ENCODE results near the gene BHMT2. TPM values are rescaled to one million over a fixed set of nuclear protein-coding genes. Genes with fewer than 3 reads are reported as not detected.

BHMT2 gene, protein sequence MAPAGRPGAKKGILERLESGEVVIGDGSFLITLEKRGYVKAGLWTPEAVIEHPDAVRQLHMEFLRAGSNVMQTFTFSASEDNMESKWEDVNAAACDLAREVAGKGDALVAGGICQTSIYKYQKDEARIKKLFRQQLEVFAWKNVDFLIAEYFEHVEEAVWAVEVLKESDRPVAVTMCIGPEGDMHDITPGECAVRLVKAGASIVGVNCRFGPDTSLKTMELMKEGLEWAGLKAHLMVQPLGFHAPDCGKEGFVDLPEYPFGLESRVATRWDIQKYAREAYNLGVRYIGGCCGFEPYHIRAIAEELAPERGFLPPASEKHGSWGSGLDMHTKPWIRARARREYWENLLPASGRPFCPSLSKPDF
- 0.05 TPM for total RNA-seq
- polyA plus RNA-seq, result 1.0 TPM
- long read RNA-seq, donor 1, result 0 reads
- long read RNA-seq, donor 2, result 0 reads
- long read RNA-seq, donor 3, result 0 reads
- long read RNA-seq, donor 4, result 0 reads
- long read RNA-seq, donor 5, partial matches to known transcripts, result 5 of 7 reads
- long read RNA-seq, donor 5, other reads (novel, unspliced or antisense), result 0 of 7 reads
- long read RNA-seq, donor 6, result 0 reads
- long read RNA-seq, donor 7, result 0 reads
- long read RNA-seq, donor 8, result 0 reads
- long read RNA-seq, donor 9, result 0 reads
- long read RNA-seq, donor 10, result 0 reads

DNA sequence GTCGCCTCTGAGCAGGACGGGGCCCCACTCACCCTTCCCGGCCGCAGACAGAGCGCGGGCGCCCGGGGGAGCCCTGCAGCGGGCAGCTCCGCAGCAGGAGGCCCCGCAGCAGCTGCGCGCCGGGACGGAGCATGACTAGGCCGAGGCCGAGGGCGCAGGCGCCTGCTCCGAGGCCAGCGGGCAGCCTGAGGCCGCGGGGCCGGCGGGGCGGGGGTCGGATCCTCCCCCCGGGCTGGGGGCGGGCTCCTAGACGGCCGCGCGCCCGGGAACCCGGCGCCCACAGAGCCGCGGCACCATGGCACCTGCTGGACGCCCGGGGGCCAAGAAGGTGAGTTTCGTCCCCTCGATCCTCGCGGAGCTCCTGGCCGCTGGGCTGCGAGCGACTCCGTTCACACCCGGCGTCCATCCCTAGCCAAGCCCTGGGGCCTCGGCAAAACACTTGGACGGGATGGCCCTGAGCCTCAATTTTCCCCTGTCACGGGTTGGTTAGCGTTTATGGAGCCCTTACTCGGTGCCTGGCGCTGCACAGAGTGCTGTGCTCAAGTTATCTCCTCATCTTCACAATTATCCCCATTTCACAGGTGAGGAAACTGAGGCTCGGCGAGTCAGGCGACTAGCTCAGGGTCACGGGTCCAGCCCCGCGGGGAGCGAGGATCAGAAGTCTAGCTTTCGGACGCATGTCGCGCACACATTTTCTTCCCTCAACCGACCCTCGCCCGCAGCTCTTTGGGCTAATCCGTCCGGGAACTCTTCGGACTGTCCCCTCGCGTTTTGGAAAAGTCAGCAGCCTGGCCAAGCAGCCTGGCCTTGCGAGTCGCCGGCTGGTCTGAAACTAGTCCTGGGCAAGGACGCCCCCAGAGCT is at the start of gene BHMT2, which contains the start of gene DMGDH:
BHMT2 (plus strand) TSS at position 280 of the 862 bp plus-strand sequence; CDS start at position 296, 16 bp downstream.
DMGDH (minus strand) TSS at position 187 of the 862 bp plus-strand sequence; CDS start at position 133, 54 bp downstream.
- no peaks in the 10 kb centered on the region for H3K4me1 ChIP-seq (ENCODE audit: control insufficient read depth in 2 of 2, insufficient read depth in 2 of 2, low read length in 2 of 2)
- H3K36me3 ChIP-seq (ENCODE audit: control insufficient read depth in 2 of 2, insufficient read depth in 2 of 2, low read length in 1 of 2), result no peaks in the 10 kb centered on the region
- H3K27ac ChIP-seq (ENCODE audit: low read depth in 1 of 2, low read length in 1 of 2), result no peak within 1 kb of the TSS
- peaks cover 13 to 18% of the 10 kb centered on the region in 2 donors for H3K27me3 ChIP-seq (ENCODE audit: control insufficient read depth in 2 of 2, insufficient read depth in 1 of 2, low read length in 1 of 2)
- 37% methylated on average over 79 of the region's 79 CpGs for WGBS
- DNase-seq (ENCODE audit: low read depth in 6 of 9, low spot score in 9 of 9), result no peak
- H3K4me3 ChIP-seq (ENCODE audit: low read length in 2 of 2), result peak within 1 kb of the TSS in 1 of 2 donors; percentile 17
- H3K9me3 ChIP-seq (ENCODE audit: control insufficient read depth in 2 of 2, insufficient read depth in 1 of 2, low read length in 1 of 2), result no peaks in the 10 kb centered on the region

DNA sequence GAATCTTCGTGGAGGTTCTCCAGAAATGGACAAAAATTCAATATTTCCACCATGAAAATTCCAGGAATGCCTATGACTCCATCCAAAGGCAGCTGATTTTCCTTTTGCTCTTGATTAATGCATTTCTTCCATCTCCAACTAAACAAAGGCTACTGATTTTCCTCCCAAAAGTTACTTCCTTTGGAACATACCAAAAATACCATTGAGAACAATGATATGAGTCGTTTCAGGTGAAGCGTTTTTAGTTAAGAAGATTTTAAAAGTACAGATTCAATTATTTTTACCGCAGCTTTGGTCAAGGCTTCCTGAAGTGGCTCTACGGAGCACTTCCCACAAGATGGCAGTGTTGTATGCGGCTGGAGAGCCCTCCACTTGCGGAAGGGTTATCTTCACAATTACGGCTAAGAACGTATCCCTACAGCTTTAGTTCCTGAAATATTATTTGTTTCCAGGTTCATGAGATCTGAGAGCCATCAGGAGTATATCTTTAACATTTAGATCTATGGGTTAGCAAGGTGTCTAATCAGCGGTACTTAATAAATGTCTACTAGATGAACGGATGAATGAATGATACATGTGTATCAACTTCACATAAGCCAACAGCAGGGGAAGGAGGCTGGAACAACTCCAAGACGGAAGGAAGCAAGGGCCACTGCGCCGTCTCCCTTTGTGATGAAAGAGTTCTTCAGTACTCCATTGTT is 48.6 kb upstream of the BHMT2 start:
- Histone ChIP-seq H3K4me3 (ENCODE audit: low read length in 2 of 2) (no peak overlapping the region), H3K27ac (ENCODE audit: low read depth in 1 of 2, low read length in 1 of 2) (no peak overlapping the region), H3K4me1 (ENCODE audit: control insufficient read depth in 2 of 2, insufficient read depth in 2 of 2, low read length in 2 of 2) (peaks cover 0 to 3% of the 10 kb centered on the region in 2 donors), H3K36me3 (ENCODE audit: control insufficient read depth in 2 of 2, insufficient read depth in 2 of 2, low read length in 1 of 2) (no peaks in the 10 kb centered on the region), H3K9me3 (ENCODE audit: control insufficient read depth in 2 of 2, insufficient read depth in 1 of 2, low read length in 1 of 2) (no peaks in the 10 kb centered on the region), H3K27me3 (ENCODE audit: control insufficient read depth in 2 of 2, insufficient read depth in 1 of 2, low read length in 1 of 2) (peaks cover 0 to 4% of the 10 kb centered on the region in 2 donors)
- peak; percentile 11 to 61 (median 26) for DNase-seq (ENCODE audit: low read depth in 6 of 9, low spot score in 9 of 9)
- 24% methylated on average over 14 of the region's 14 CpGs for WGBS

DNA sequence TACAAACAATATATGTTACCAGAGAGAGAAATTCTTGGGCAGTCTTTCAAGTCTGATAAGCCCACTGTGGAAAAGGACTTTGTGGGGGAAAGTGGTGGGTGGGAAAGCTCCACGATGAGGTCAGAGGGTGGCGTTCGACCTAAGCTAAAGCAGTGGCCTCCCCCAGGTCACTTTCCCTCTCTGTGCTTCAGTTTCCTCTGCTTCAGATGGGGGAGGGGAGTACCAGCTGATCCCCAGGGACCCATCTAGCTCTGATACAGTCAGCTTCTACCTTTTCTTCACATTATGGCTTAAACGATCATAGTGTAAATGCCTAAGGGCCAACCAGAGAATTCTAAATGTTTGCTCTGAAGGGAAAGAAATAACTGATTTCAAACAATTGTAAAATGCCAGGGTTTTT is 47.8 kb upstream of the BHMT2 start:
- no peak for DNase-seq (ENCODE audit: low read depth in 6 of 9, low spot score in 9 of 9)
- Histone ChIP-seq H3K27me3 (ENCODE audit: control insufficient read depth in 2 of 2, insufficient read depth in 1 of 2, low read length in 1 of 2) (peaks cover 0 to 4% of the 10 kb centered on the region in 2 donors), H3K9me3 (ENCODE audit: control insufficient read depth in 2 of 2, insufficient read depth in 1 of 2, low read length in 1 of 2) (no peaks in the 10 kb centered on the region), H3K27ac (ENCODE audit: low read depth in 1 of 2, low read length in 1 of 2) (no peak overlapping the region), H3K4me3 (ENCODE audit: low read length in 2 of 2) (no peak overlapping the region), H3K36me3 (ENCODE audit: control insufficient read depth in 2 of 2, insufficient read depth in 2 of 2, low read length in 1 of 2) (no peaks in the 10 kb centered on the region), H3K4me1 (ENCODE audit: control insufficient read depth in 2 of 2, insufficient read depth in 2 of 2, low read length in 2 of 2) (peaks cover 0 to 3% of the 10 kb centered on the region in 2 donors)
- 78% methylated on average over 4 of the region's 4 CpGs for WGBS

DNA sequence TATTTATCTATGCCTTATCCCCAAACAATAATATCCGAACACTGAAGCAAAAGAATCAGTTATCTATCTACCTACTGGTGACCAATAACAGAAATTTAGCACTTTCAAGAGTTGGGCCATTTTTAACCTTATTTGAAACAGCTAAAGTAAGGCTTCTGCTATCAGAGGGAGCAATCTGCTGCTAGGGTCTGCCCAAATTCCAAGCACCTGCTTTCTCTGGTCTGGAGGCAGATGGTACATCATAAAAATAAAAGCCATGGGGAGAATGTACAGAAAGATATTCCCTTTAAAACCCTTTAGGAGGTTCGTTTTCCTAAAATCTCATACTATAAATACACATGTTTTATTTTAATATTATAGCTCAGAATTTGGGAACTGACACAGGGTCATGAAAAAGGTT is 46.8 kb upstream of the BHMT2 start:
- H3K36me3 ChIP-seq (ENCODE audit: control insufficient read depth in 2 of 2, insufficient read depth in 2 of 2, low read length in 1 of 2), result no peaks in the 10 kb centered on the region
- H3K4me3 ChIP-seq (ENCODE audit: low read length in 2 of 2), result no peak overlapping the region
- peaks cover 0 to 3% of the 10 kb centered on the region in 2 donors for H3K4me1 ChIP-seq (ENCODE audit: control insufficient read depth in 2 of 2, insufficient read depth in 2 of 2, low read length in 2 of 2)
- no peak overlapping the region for H3K27ac ChIP-seq (ENCODE audit: low read depth in 1 of 2, low read length in 1 of 2)
- 95% methylated on average over 2 of the region's 2 CpGs for WGBS
- H3K27me3 ChIP-seq (ENCODE audit: control insufficient read depth in 2 of 2, insufficient read depth in 1 of 2, low read length in 1 of 2), result peaks cover 0 to 4% of the 10 kb centered on the region in 2 donors
- H3K9me3 ChIP-seq (ENCODE audit: control insufficient read depth in 2 of 2, insufficient read depth in 1 of 2, low read length in 1 of 2), result no peaks in the 10 kb centered on the region
- DNase-seq (ENCODE audit: low read depth in 6 of 9, low spot score in 9 of 9), result no peak

DNA sequence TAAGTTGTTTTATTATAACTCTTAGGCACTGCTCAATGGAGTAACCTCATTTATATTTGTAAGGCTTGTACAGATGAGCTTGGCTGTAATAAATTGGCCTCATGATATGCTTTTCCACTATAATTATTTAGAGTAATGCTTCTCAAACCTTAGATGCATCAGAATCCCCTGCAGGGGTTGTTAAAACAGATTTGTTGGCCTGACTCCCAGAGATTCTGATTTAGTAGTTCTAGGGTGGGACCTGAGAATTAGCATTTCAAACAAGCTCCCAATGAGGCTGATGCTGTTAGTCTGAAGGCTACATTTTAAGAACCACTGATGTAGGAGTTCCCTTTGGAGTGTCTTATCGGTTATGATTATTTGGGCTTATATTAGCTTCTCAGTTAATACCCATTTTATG is 46.2 kb upstream of the BHMT2 start:
- H3K27ac ChIP-seq (ENCODE audit: low read depth in 1 of 2, low read length in 1 of 2), result no peak overlapping the region
- peaks cover 0 to 3% of the 10 kb centered on the region in 2 donors for H3K4me1 ChIP-seq (ENCODE audit: control insufficient read depth in 2 of 2, insufficient read depth in 2 of 2, low read length in 2 of 2)
- no peaks in the 10 kb centered on the region for H3K9me3 ChIP-seq (ENCODE audit: control insufficient read depth in 2 of 2, insufficient read depth in 1 of 2, low read length in 1 of 2)
- DNase-seq (ENCODE audit: low read depth in 6 of 9, low spot score in 9 of 9), result no peak
- 99% methylated on average over 1 of the region's 1 CpG for WGBS
- peaks cover 0 to 4% of the 10 kb centered on the region in 2 donors for H3K27me3 ChIP-seq (ENCODE audit: control insufficient read depth in 2 of 2, insufficient read depth in 1 of 2, low read length in 1 of 2)
- no peaks in the 10 kb centered on the region for H3K36me3 ChIP-seq (ENCODE audit: control insufficient read depth in 2 of 2, insufficient read depth in 2 of 2, low read length in 1 of 2)
- H3K4me3 ChIP-seq (ENCODE audit: low read length in 2 of 2), result no peak overlapping the region

DNA sequence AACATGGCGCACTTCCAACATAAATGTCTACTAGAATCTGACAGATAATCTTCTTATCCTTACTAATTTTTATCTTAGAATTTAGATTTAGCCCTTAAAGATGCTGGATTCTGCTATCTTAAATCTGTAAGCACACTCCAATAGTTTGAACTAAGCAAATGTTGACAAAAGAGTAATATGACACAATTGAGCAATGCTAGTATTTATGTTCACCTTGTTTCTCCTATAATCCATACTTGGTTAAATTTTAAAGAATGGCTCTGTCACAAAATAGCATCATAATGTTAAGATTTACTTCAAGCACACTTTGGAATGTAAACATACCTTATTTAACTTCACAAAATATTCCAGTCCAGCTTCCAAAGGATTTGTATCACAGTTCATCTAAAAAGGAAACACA is 45.6 kb upstream of the BHMT2 start:
- DNase-seq (ENCODE audit: low read depth in 6 of 9, low spot score in 9 of 9), result no peak
- no peaks in the 10 kb centered on the region for H3K9me3 ChIP-seq (ENCODE audit: control insufficient read depth in 2 of 2, insufficient read depth in 1 of 2, low read length in 1 of 2)
- H3K4me3 ChIP-seq (ENCODE audit: low read length in 2 of 2), result no peak overlapping the region
- no peaks in the 10 kb centered on the region for H3K36me3 ChIP-seq (ENCODE audit: control insufficient read depth in 2 of 2, insufficient read depth in 2 of 2, low read length in 1 of 2)
- no peak overlapping the region for H3K27ac ChIP-seq (ENCODE audit: low read depth in 1 of 2, low read length in 1 of 2)
- H3K27me3 ChIP-seq (ENCODE audit: control insufficient read depth in 2 of 2, insufficient read depth in 1 of 2, low read length in 1 of 2), result peaks cover 0 to 4% of the 10 kb centered on the region in 2 donors
- 96% methylated on average over 1 of the region's 1 CpG for WGBS
- H3K4me1 ChIP-seq (ENCODE audit: control insufficient read depth in 2 of 2, insufficient read depth in 2 of 2, low read length in 2 of 2), result peaks cover 0 to 3% of the 10 kb centered on the region in 2 donors

DNA sequence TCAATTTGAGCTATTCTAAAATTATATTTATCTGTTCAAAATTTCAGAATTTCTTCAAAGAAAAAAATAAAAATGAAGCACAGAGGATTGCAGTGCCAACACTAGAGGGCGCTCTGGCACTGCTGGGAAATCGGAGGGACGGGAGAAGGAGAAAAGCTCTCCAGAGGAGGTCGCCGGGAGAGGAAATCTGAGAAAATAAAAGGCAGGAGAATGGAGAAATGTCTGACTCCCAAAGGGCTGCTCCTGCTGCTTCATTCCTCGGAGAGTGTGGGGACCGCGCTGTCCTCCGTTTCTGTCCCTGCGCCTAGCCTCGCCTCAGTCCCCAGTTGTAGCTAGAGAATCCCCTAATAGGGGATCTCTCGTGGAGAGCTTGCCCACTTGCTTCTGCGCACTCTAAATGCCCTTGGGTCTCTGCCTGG is 44.5 kb upstream of the BHMT2 start:
- DNase-seq (ENCODE audit: low read depth in 6 of 9, low spot score in 9 of 9), result peak; percentile 14 to 69 (median 40)
- Histone ChIP-seq H3K36me3 (ENCODE audit: control insufficient read depth in 2 of 2, insufficient read depth in 2 of 2, low read length in 1 of 2) (no peaks in the 10 kb centered on the region), H3K27ac (ENCODE audit: low read depth in 1 of 2, low read length in 1 of 2) (no peak overlapping the region), H3K9me3 (ENCODE audit: control insufficient read depth in 2 of 2, insufficient read depth in 1 of 2, low read length in 1 of 2) (no peaks in the 10 kb centered on the region), H3K4me3 (ENCODE audit: low read length in 2 of 2) (no peak overlapping the region), H3K4me1 (ENCODE audit: control insufficient read depth in 2 of 2, insufficient read depth in 2 of 2, low read length in 2 of 2) (peaks cover 0 to 3% of the 10 kb centered on the region in 2 donors), H3K27me3 (ENCODE audit: control insufficient read depth in 2 of 2, insufficient read depth in 1 of 2, low read length in 1 of 2) (peaks cover 0 to 4% of the 10 kb centered on the region in 2 donors)
- 17% methylated on average over 13 of the region's 13 CpGs for WGBS

DNA sequence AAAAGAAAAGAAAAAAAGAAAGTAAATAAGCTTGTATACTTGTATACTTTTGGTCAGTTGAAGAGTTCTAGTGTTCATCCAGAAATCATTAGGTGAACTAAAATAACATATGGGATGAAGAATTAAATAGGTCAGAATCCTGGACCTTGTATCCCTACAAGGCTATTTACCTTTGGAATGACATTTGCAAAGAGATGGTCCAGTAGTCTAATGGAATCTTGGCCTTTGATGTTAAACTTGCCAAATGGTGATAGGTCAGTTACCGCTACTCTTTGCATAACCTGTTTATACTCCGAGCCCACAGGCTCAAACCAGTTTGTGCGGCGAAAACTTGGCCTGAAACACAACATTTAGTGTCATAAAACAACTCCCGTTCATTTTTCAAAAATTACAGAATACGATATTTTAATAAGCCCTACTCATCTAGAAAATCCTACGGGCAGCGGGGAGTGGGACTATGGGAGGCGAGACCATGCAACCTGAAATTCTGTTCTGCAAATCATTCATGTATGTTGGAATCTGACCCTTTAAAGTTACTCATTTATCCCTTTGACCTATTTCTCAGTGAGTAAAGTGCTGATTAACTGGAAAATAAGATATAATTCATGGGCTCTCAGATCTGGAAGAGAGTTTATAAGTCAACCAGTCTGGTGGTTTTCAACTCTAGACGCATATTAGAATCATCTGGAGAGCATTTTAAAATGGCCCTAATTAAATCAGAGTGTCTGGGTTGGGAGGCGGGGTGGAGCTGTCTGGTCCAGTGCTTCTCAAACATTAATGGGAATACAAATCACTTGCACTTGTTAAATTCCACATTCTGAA is 38.7 kb upstream of the BHMT2 start:
- H3K9me3 ChIP-seq (ENCODE audit: control insufficient read depth in 2 of 2, insufficient read depth in 1 of 2, low read length in 1 of 2), result no peaks in the 10 kb centered on the region
- WGBS, result 93% methylated on average over 11 of the region's 11 CpGs
- H3K27ac ChIP-seq (ENCODE audit: low read depth in 1 of 2, low read length in 1 of 2), result no peak overlapping the region
- H3K36me3 ChIP-seq (ENCODE audit: control insufficient read depth in 2 of 2, insufficient read depth in 2 of 2, low read length in 1 of 2), result no peaks in the 10 kb centered on the region
- no peak overlapping the region for H3K4me3 ChIP-seq (ENCODE audit: low read length in 2 of 2)
- no peak for DNase-seq (ENCODE audit: low read depth in 6 of 9, low spot score in 9 of 9)
- no peaks in the 10 kb centered on the region for H3K4me1 ChIP-seq (ENCODE audit: control insufficient read depth in 2 of 2, insufficient read depth in 2 of 2, low read length in 2 of 2)
- no peaks in the 10 kb centered on the region for H3K27me3 ChIP-seq (ENCODE audit: control insufficient read depth in 2 of 2, insufficient read depth in 1 of 2, low read length in 1 of 2)
